Left lung (tissue), 10 donors: ENCODE data around the gene DNAJC15. TPM values are rescaled to one million over a fixed set of nuclear protein-coding genes. Genes with fewer than 3 reads are reported as not detected.

Experiments
- ATAC-seq: fragments of 200-7000 bp; cut with Tn5 transposase; one replicate; pipeline ENCODE4 v1.9.1; 2020; ENCODE audit warnings: moderate library complexity
- DNase-seq, 4 donors: peaks; one replicate each; pipeline ENCODE4 v3.0.0-alpha.2; 2013 to 2020
- H3K27ac ChIP-seq, 2 donors: fragments of 200-600 bp; sonication (generic) in 1 of 2; one replicate each; pipeline versions ENCODE4 v1.5.0 to v1.8.0; 2020 to 2021
- H3K27me3 ChIP-seq, 2 donors: fragments of 200-600 bp; sonication (generic) in 1 of 2; one replicate each; pipeline versions ENCODE4 v1.5.0 to v1.8.0; 2020 to 2021
- H3K36me3 ChIP-seq, 2 donors: fragments of 200-600 bp; sonication (generic) in 1 of 2; one replicate each; pipeline versions ENCODE4 v1.5.0 to v1.8.0; 2020 to 2021
- H3K4me1 ChIP-seq, 2 donors: fragments of 200-600 bp; one replicate each; pipeline ENCODE4 v1.8.0; 2021
- H3K4me3 ChIP-seq, 2 donors: fragments of 200-600 bp; sonication (generic) in 1 of 2; one replicate each; pipeline versions ENCODE4 v1.5.0 to v1.8.0; 2020 to 2021; ENCODE audit warnings: mild to moderate bottlenecking in 1 of 2
- H3K9me3 ChIP-seq, 2 donors: fragments of 200-600 bp; sonication (generic) in 1 of 2; one replicate each; pipeline versions ENCODE4 v1.5.0 to v1.8.0; 2020 to 2021
- intact Hi-C, 2 donors: fragments of 100-400 bp; cut with DNase I; formaldehyde crosslinking; loops; one replicate each; pipeline versions ENCODE4 v1.11.2 to v1.14.2; 2022
- polyA plus RNA-seq, 6 donors: library from polyadenylated mRNA; unstranded; fragments of 120-200 nt; gene quantifications; one replicate each; pipeline ENCODE4 v1.2.1, GENCODE V29; 2013; ENCODE audit not compliant: insufficient read length in 6 of 6
- total RNA-seq, 2 donors: library from RNA; stranded (reverse); fragmentation: NEBNext Ultra II Directional; extraction: Animal tissue kit (Norgen Biotek cat#: 25700); gene quantifications; one replicate each; pipeline ENCODE4 v1.2.1, GENCODE V29; 2021
- TF ChIP-seq, protein P1 (sequence below), 2 donors: fragments of 200-600 bp; sonication (generic) in 1 of 2; IDR thresholded peaks; one replicate each; pipeline versions ENCODE4 v1.5.0 to v1.8.0; 2021; ENCODE audit warnings: antibody characterized with exemption in 2 of 2
- donor health status: DM: no; HTN: yes; CAD: no.
- donor health status: DM: no; HTN: no; CAD: no.

Gene DNAJC15
- total and polyA plus RNA-seq, 8 donors = 12.8 to 28.5 (median 21.9) TPM

DNA sequence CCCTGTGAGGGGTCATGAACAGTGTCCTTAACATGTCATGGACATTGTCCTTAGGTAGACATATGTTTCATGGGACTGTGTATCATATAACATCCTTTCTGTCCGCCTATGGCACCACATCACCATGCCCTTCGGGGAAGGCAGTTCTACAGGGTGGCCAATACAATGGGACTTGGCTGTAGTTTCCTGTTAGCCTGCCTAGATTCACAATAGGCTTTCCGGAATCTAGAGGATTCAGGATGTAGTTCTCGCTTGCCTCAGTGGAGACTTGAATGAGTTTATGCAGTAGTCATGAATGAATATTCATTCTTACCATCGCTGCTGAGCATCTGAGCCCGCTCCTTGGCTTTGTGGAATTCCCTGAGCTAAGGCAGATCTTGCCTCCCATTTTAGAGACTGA, 100.5 kb downstream of the DNAJC15 start:
- intact Hi-C loops = no loop called here
- ATAC-seq (no peak), DNase-seq (no peak)
- TF ChIP-seq, protein P1, sequence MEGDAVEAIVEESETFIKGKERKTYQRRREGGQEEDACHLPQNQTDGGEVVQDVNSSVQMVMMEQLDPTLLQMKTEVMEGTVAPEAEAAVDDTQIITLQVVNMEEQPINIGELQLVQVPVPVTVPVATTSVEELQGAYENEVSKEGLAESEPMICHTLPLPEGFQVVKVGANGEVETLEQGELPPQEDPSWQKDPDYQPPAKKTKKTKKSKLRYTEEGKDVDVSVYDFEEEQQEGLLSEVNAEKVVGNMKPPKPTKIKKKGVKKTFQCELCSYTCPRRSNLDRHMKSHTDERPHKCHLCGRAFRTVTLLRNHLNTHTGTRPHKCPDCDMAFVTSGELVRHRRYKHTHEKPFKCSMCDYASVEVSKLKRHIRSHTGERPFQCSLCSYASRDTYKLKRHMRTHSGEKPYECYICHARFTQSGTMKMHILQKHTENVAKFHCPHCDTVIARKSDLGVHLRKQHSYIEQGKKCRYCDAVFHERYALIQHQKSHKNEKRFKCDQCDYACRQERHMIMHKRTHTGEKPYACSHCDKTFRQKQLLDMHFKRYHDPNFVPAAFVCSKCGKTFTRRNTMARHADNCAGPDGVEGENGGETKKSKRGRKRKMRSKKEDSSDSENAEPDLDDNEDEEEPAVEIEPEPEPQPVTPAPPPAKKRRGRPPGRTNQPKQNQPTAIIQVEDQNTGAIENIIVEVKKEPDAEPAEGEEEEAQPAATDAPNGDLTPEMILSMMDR (IDR thresholded peaks at IDR 0.05) = no peak
- peaks cover 0 to 19% of the 10 kb centered on the region in 2 donors for H3K27me3 ChIP-seq
- H3K27ac ChIP-seq = no peak overlapping the region
- no peak overlapping the region for H3K4me3 ChIP-seq
- H3K36me3 ChIP-seq = no peaks in the 10 kb centered on the region
- H3K4me1 ChIP-seq = no peaks in the 10 kb centered on the region
- H3K9me3 ChIP-seq = no peaks in the 10 kb centered on the region

DNA sequence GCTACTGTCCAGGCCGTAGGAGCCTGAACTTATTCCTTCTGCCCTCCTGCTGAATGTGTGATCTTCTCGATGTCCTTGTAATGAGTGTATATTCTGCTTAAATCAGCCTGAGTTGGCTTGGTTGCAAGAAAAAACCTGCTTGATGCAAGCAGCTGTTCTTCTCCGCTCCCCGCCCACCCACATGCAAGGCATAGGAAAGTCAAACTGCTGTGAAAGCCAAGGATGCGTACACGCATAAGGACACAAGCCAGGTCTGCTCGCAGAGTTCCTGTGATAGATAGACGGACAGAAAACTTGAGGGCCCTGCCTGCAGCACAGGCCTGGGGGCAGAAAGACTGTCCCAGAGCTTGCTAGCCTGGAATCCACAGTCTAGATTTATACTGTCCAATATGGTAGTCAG, 101.1 kb downstream of the DNAJC15 start:
- H3K36me3 ChIP-seq = no peaks in the 10 kb centered on the region
- DNase-seq (no peak), ATAC-seq (no peak)
- TF ChIP-seq, protein P1 (IDR thresholded peaks at IDR 0.05) = no peak
- intact Hi-C loops = no loop called here
- H3K4me1 ChIP-seq = no peaks in the 10 kb centered on the region
- H3K9me3 ChIP-seq = no peaks in the 10 kb centered on the region
- H3K4me3 ChIP-seq = no peak overlapping the region
- H3K27ac ChIP-seq = no peak overlapping the region
- peaks cover 0 to 23% of the 10 kb centered on the region in 2 donors for H3K27me3 ChIP-seq

DNA sequence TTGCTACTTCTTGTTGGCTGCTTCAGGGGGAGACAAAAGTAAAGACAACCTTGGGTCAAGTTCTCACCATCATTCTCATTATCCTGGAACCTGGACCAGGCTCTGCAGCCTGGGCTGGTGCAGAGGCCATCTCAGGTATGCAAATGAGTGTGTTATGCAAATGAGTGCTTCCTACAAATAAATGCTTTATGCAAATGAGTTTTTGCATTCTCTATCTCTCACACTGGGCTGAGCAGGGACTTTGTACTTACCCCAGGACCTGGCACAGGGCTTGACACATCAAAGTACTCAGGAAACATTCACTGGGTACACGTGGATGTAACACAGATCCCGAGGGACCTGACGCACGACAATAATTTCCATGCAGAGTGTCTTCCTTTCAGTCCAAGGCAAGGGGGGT, 103.0 kb downstream of the DNAJC15 start:
- Histone ChIP-seq H3K27ac (no peak overlapping the region), H3K9me3 (no peaks in the 10 kb centered on the region), H3K27me3 (peaks cover 0 to 23% of the 10 kb centered on the region in 2 donors), H3K4me1 (no peaks in the 10 kb centered on the region), H3K36me3 (no peaks in the 10 kb centered on the region), H3K4me3 (no peak overlapping the region)
- no peak for DNase-seq
- intact Hi-C loops = no loop called here
- ATAC-seq = no peak
- TF ChIP-seq, protein P1 (IDR thresholded peaks at IDR 0.05) = no peak

DNA sequence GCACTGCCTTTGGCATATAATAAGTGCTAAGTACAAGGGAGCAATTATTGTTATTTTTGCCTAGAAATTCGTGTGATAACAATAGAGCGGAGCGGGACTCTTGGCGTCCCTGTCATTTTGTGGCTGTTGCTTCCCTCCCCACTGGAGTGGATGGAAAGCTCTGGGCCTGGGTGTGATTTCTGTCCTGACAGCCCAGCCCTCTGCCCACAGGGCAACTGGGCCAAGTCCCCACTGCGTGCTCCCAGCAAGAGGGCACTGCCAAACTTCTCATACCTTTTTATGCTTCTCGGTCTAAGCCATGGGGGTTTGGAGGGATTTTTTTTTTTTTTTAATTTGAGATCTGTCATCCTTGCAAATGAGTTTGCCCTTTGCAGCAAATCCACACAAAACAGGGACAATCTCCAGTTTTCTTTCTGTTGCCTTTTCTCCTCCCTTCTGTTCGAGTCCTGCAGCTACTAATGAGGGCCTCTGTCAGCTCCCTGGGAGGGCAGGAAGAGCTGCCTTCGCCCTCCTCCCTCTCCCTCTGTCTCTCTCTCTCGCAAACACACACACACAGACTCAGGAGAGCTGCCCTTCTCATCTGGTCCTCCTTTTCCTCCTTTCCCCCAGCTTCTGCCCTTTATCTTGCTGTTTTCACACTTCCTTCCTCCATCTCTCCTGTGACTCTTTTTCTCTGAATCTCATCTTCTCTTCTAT, 103.9 kb downstream of the DNAJC15 start:
- no peak overlapping the region for H3K4me3 ChIP-seq
- H3K27me3 ChIP-seq = peaks cover 0 to 23% of the 10 kb centered on the region in 2 donors
- H3K27ac ChIP-seq = no peak overlapping the region
- H3K36me3 ChIP-seq = no peaks in the 10 kb centered on the region
- no peaks in the 10 kb centered on the region for H3K9me3 ChIP-seq
- DNase-seq (no peak), ATAC-seq (no peak)
- TF ChIP-seq, protein P1 (IDR thresholded peaks at IDR 0.05) = no peak
- H3K4me1 ChIP-seq = no peaks in the 10 kb centered on the region
- intact Hi-C loops = no loop called here

DNA sequence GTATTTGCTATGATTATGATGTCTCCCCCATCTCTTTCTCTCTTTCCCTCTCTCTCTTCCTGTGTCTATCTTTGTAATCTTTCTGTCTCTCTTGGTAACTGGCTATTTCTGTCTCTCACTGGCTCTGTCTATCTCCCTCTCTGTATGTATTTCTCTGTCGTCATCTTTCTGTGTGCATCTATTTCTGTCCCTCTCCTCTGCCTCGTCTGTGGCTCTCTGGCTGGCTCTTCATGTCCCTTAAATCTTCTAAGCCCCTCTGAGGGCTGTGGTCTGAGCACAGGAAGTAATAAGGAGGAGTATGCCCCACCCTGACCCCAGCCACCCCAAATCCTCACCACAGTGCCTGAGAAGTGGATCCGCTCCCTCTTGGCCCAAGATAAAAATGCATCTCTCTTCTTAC, 104.4 kb downstream of the DNAJC15 start:
- no peak overlapping the region for H3K27ac ChIP-seq
- intact Hi-C loops = no loop called here
- ATAC-seq (no peak), DNase-seq (no peak)
- TF ChIP-seq, protein P1 (IDR thresholded peaks at IDR 0.05) = no peak
- no peaks in the 10 kb centered on the region for H3K9me3 ChIP-seq
- no peaks in the 10 kb centered on the region for H3K4me1 ChIP-seq
- H3K4me3 ChIP-seq = no peak overlapping the region
- H3K36me3 ChIP-seq = no peaks in the 10 kb centered on the region
- peaks cover 0 to 23% of the 10 kb centered on the region in 2 donors for H3K27me3 ChIP-seq
